Measurements from ENCODE around the gene TIMM17B. TPM values are rescaled to one million over a fixed set of nuclear protein-coding genes. Genes with fewer than 3 reads are reported as not detected.

The TIMM17B gene
- total RNA-seq, 1 donor from 2014 or later: 58.2 TPM

- FAIRE-seq (no peak), DNase-seq (ENCODE audit: low read depth) (no peak)
- Histone ChIP-seq H3K9me3 (ENCODE audit: insufficient read depth, low read depth, low read length) (no peaks in the 10 kb centered on the region), H3K27ac (ENCODE audit: low read depth, low read length) (no peak overlapping the region), H3K4me1 (ENCODE audit: insufficient read depth, low read length) (peaks cover 4% of the 10 kb centered on the region), H3K36me3 (ENCODE audit: insufficient read depth, low read length) (peaks cover 7% of the 10 kb centered on the region), H3K4me2 (ENCODE audit: low read length) (no peak overlapping the region), H4K20me1 (ENCODE audit: insufficient read depth, low read length) (peaks cover 34% of the 10 kb centered on the region), H3K27me3 (ENCODE audit: insufficient read depth, low read length) (no peaks in the 10 kb centered on the region), H3K79me2 (ENCODE audit: insufficient read depth, low read length) (peaks cover 35% of the 10 kb centered on the region), H3K4me3 (ENCODE audit: insufficient read depth, low read depth, low read length) (no peak overlapping the region), H2AFZ (ENCODE audit: low read depth, low read length) (no peak overlapping the region), H3K9ac (ENCODE audit: low read length) (no peak overlapping the region)
- H3K4me3 Mint-ChIP-seq (ENCODE audit: unreplicated experiment): no peak overlapping the region
- no peak overlapping the region for H3K27ac Mint-ChIP-seq (ENCODE audit: unreplicated experiment)
- TF ChIP-seq EZH2 (IDR thresholded peaks at IDR 0.05; ENCODE audit: insufficient read depth, low read length) (no peak), CTCF (IDR thresholded peaks at IDR 0.05; ENCODE audit: insufficient read depth, low read depth, low read length) (no peak)
- peaks cover 9% of the 10 kb centered on the region for H3K36me3 Mint-ChIP-seq (ENCODE audit: low read depth, unreplicated experiment)
- H3K27me3 Mint-ChIP-seq (ENCODE audit: low read depth, unreplicated experiment): no peaks in the 10 kb centered on the region
- no peaks in the 10 kb centered on the region for H3K9me3 Mint-ChIP-seq (ENCODE audit: unreplicated experiment)
- no peaks in the 10 kb centered on the region for H3K4me1 Mint-ChIP-seq (ENCODE audit: low read depth, unreplicated experiment)
These were observed 7.7 kb upstream of the TIMM17B start for GRCh38 chrX:48905090-48905790.

GRCh38 chrX:48904626-48905025 lies 7.1 kb upstream of the TIMM17B start:
- Histone ChIP-seq H3K4me2 (ENCODE audit: low read length) (no peak overlapping the region), H3K9ac (ENCODE audit: low read length) (no peak overlapping the region), H3K36me3 (ENCODE audit: insufficient read depth, low read length) (peaks cover 7% of the 10 kb centered on the region), H2AFZ (ENCODE audit: low read depth, low read length) (no peak overlapping the region), H3K27ac (ENCODE audit: low read depth, low read length) (no peak overlapping the region), H3K4me3 (ENCODE audit: insufficient read depth, low read depth, low read length) (no peak overlapping the region), H4K20me1 (ENCODE audit: insufficient read depth, low read length) (peaks cover 33% of the 10 kb centered on the region), H3K4me1 (ENCODE audit: insufficient read depth, low read length) (no peaks in the 10 kb centered on the region), H3K27me3 (ENCODE audit: insufficient read depth, low read length) (no peaks in the 10 kb centered on the region), H3K9me3 (ENCODE audit: insufficient read depth, low read depth, low read length) (no peaks in the 10 kb centered on the region), H3K79me2 (ENCODE audit: insufficient read depth, low read length) (peaks cover 32% of the 10 kb centered on the region)
- Mint-ChIP-seq H3K36me3 (ENCODE audit: low read depth, unreplicated experiment) (peaks cover 9% of the 10 kb centered on the region), H3K9me3 (ENCODE audit: unreplicated experiment) (no peaks in the 10 kb centered on the region), H3K4me1 (ENCODE audit: low read depth, unreplicated experiment) (peaks cover 2% of the 10 kb centered on the region), H3K27ac (ENCODE audit: unreplicated experiment) (no peak overlapping the region), H3K27me3 (ENCODE audit: low read depth, unreplicated experiment) (no peaks in the 10 kb centered on the region), H3K4me3 (ENCODE audit: unreplicated experiment) (no peak overlapping the region)
- FAIRE-seq (no peak), DNase-seq (ENCODE audit: low read depth) (no peak)
- TF ChIP-seq CTCF (IDR thresholded peaks at IDR 0.05; ENCODE audit: insufficient read depth, low read depth, low read length) (no peak), EZH2 (IDR thresholded peaks at IDR 0.05; ENCODE audit: insufficient read depth, low read length) (no peak)

DNA sequence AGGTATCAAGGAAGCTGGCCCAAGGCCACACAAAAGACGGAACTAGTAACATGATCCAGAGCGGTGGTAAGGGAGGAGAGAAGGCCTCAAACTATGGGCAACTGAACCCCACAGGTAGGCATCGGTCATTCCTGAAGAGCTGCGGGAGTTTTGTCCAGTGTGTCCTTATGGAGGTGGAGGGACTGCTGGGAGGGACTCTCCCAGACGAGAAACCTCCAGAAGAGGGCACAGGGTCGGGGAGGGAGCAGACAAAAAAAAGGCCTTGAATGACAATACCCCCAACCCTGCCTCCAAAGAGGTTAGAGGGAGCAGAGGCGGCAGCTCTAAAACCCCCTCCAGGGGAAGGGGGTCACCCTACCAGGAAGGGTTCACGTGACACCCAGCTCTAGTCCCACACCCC lies 6.6 kb upstream of the TIMM17B start:
- Histone ChIP-seq H3K27me3 (ENCODE audit: insufficient read depth, low read length) (no peaks in the 10 kb centered on the region), H3K36me3 (ENCODE audit: insufficient read depth, low read length) (peaks cover 5% of the 10 kb centered on the region), H3K9me3 (ENCODE audit: insufficient read depth, low read depth, low read length) (no peaks in the 10 kb centered on the region), H3K79me2 (ENCODE audit: insufficient read depth, low read length) (peaks cover 32% of the 10 kb centered on the region), H3K9ac (ENCODE audit: low read length) (no peak overlapping the region), H3K4me1 (ENCODE audit: insufficient read depth, low read length) (no peaks in the 10 kb centered on the region), H3K4me3 (ENCODE audit: insufficient read depth, low read depth, low read length) (no peak overlapping the region), H3K4me2 (ENCODE audit: low read length) (no peak overlapping the region), H2AFZ (ENCODE audit: low read depth, low read length) (no peak overlapping the region), H3K27ac (ENCODE audit: low read depth, low read length) (no peak overlapping the region), H4K20me1 (ENCODE audit: insufficient read depth, low read length) (peaks cover 30% of the 10 kb centered on the region)
- H3K4me1 Mint-ChIP-seq (ENCODE audit: low read depth, unreplicated experiment): peaks cover 5% of the 10 kb centered on the region
- H3K4me3 Mint-ChIP-seq (ENCODE audit: unreplicated experiment): no peak overlapping the region
- FAIRE-seq: no peak
- H3K36me3 Mint-ChIP-seq (ENCODE audit: low read depth, unreplicated experiment): peaks cover 9% of the 10 kb centered on the region
- no peak for DNase-seq (ENCODE audit: low read depth)
- TF ChIP-seq EZH2 (IDR thresholded peaks at IDR 0.05; ENCODE audit: insufficient read depth, low read length) (no peak), CTCF (IDR thresholded peaks at IDR 0.05; ENCODE audit: insufficient read depth, low read depth, low read length) (no peak)
- no peaks in the 10 kb centered on the region for H3K9me3 Mint-ChIP-seq (ENCODE audit: unreplicated experiment)
- H3K27ac Mint-ChIP-seq (ENCODE audit: unreplicated experiment): peak overlapping the region; percentile 62
- no peaks in the 10 kb centered on the region for H3K27me3 Mint-ChIP-seq (ENCODE audit: low read depth, unreplicated experiment)
